AG08395 (cell line): ENCODE results near the gene RBMS1.
"Not testable (repeated sequence)": the region's sequence is repeated elsewhere in the genome, so short reads cannot be mapped to it uniquely, and the experiment has no call there.

Experiments used
- DNase-seq: peaks from one replicate; pipeline ENCODE4 v3.0.0; 2012; ENCODE audit warnings: mixed read lengths, low spot score

RBMS1 gene

GRCh38 chr2:160469621-160470204, 23.9 kb downstream of the RBMS1 start:
- no peak for DNase-seq

- DNase-seq: no peak
These were observed 24.4 kb downstream of the RBMS1 start for GRCh38 chr2:160469164-160469563.

- DNase-seq: no peak
These were observed 26.5 kb downstream of the RBMS1 start for GRCh38 chr2:160467086-160467485.

GRCh38 chr2:160465406-160465805, 28.2 kb downstream of the RBMS1 start:
- DNase-seq: no peak

- DNase-seq: no peak
These were observed 28.6 kb downstream of the RBMS1 start for GRCh38 chr2:160465002-160465401.

- DNase-seq: no peak
These were observed 29.6 kb downstream of the RBMS1 start for GRCh38 chr2:160464017-160464416.

- DNase-seq: no peak
These were observed 30.4 kb downstream of the RBMS1 start for GRCh38 chr2:160463245-160463644.

- DNase-seq: no peak
These were observed 33.3 kb downstream of the RBMS1 start for GRCh38 chr2:160460333-160460731.

- no peak for DNase-seq
These were observed 33.9 kb downstream of the RBMS1 start for GRCh38 chr2:160459538-160460332.

GRCh38 chr2:160458718-160459453, 34.7 kb downstream of the RBMS1 start:
- no peak for DNase-seq

- DNase-seq: no peak
These were observed 36.0 kb downstream of the RBMS1 start for GRCh38 chr2:160457588-160457987.

- DNase-seq: no peak
These were observed 39.4 kb downstream of the RBMS1 start for GRCh38 chr2:160454070-160454797.

- no peak for DNase-seq
These were observed 40.3 kb downstream of the RBMS1 start for GRCh38 chr2:160453111-160453820.

- DNase-seq: no peak
These were observed 43.1 kb downstream of the RBMS1 start for GRCh38 chr2:160450486-160450885.

GRCh38 chr2:160448821-160449220, 44.8 kb downstream of the RBMS1 start:
- DNase-seq: not testable (repeated sequence)

- no peak for DNase-seq
These were observed 47.9 kb downstream of the RBMS1 start for GRCh38 chr2:160445673-160446072.

GRCh38 chr2:160442603-160443002, 51.0 kb downstream of the RBMS1 start:
- DNase-seq: no peak

GRCh38 chr2:160440888-160441287, 52.7 kb downstream of the RBMS1 start:
- DNase-seq: no peak

- DNase-seq: not testable (repeated sequence)
These were observed 54.6 kb downstream of the RBMS1 start for GRCh38 chr2:160439038-160439437.

- DNase-seq: no peak
These were observed 56.3 kb downstream of the RBMS1 start for GRCh38 chr2:160437273-160437672.

GRCh38 chr2:160434254-160434948, 59.2 kb downstream of the RBMS1 start:
- DNase-seq: no peak
